ENCODE results near the gene MS4A18. TPM values are rescaled to one million over a fixed set of nuclear protein-coding genes. Genes with fewer than 3 reads are reported as not detected.
"Not testable (repeated sequence)": the region's sequence is repeated elsewhere in the genome, so short reads cannot be mapped to it uniquely, and the experiment has no call there.

MS4A18 gene
- total and polyA plus RNA-seq, 4 experiments from 2014 or later, result not detected

GRCh38 chr11:60758671-60759070 is 34.2 kb downstream of the MS4A18 start:
- H3K27ac Mint-ChIP-seq; H3K4me3 ChIP-seq (ENCODE audit: low read length in 2 of 2); intact Hi-C loops (cut with micrococcal nuclease); H3K4me3 Mint-ChIP-seq; H3K27ac ChIP-seq (ENCODE audit: low read depth, low read length); H3K9me3 ChIP-seq (ENCODE audit: control insufficient read depth in 1 of 2, low read length in 2 of 2); POLR2A ChIA-PET (ENCODE audit: partially characterized antibody); H3K9me3 Mint-ChIP-seq; H3K4me1 Mint-ChIP-seq; H3K36me3 ChIP-seq (ENCODE audit: insufficient read depth, low read length); H3K27me3 ChIP-seq (ENCODE audit: insufficient read depth, low read length); H3K36me3 Mint-ChIP-seq; CTCF ChIA-PET (ENCODE audit: partially characterized antibody); H3K4me1 ChIP-seq (ENCODE audit: insufficient read depth, low read length); DNase-seq: not testable (repeated sequence)
- H3K27me3 Mint-ChIP-seq, result peaks cover 25 to 44% of the 10 kb centered on the region in 2 donors

GRCh38 chr11:60759438-60760225 is 35.1 kb downstream of the MS4A18 start:
- CTCF ChIA-PET (ENCODE audit: partially characterized antibody); H3K27me3 ChIP-seq (ENCODE audit: insufficient read depth, low read length); H3K36me3 Mint-ChIP-seq; H3K4me1 Mint-ChIP-seq; DNase-seq; intact Hi-C loops (cut with micrococcal nuclease); POLR2A ChIA-PET (ENCODE audit: partially characterized antibody); H3K4me1 ChIP-seq (ENCODE audit: insufficient read depth, low read length); H3K9me3 Mint-ChIP-seq; H3K27ac Mint-ChIP-seq; H3K27ac ChIP-seq (ENCODE audit: low read depth, low read length); H3K36me3 ChIP-seq (ENCODE audit: insufficient read depth, low read length); H3K9me3 ChIP-seq (ENCODE audit: control insufficient read depth in 1 of 2, low read length in 2 of 2); H3K4me3 Mint-ChIP-seq; H3K4me3 ChIP-seq (ENCODE audit: low read length in 2 of 2): not testable (repeated sequence)
- peaks cover 35 to 54% of the 10 kb centered on the region in 2 donors for H3K27me3 Mint-ChIP-seq

GRCh38 chr11:60761436-60762190 is 37.1 kb downstream of the MS4A18 start:
- Mint-ChIP-seq H3K27me3 (peaks cover 37 to 59% of the 10 kb centered on the region in 2 donors), H3K27ac (no peak overlapping the region), H3K36me3 (no peaks in the 10 kb centered on the region), H3K4me3 (no peak overlapping the region), H3K4me1 (peaks cover 0 to 2% (median 0%) of the 10 kb centered on the region in 4 donors), H3K9me3 (no peaks in the 10 kb centered on the region)
- no peaks in the 10 kb centered on the region for H3K27me3 ChIP-seq (ENCODE audit: insufficient read depth, low read length)
- H3K9me3 ChIP-seq (ENCODE audit: control insufficient read depth in 1 of 2, low read length in 2 of 2), result no peaks in the 10 kb centered on the region
- CTCF ChIA-PET (ENCODE audit: partially characterized antibody), result interaction anchor here (2.4 kb wide), 1 partner anchor 14 kb away, joined by 24 read pairs; no protein-coding TSS in a partner anchor
- POLR2A ChIA-PET (ENCODE audit: partially characterized antibody), result no interaction called here
- H3K4me3 ChIP-seq (ENCODE audit: low read length in 2 of 2), result no peak overlapping the region
- intact Hi-C loops (cut with micrococcal nuclease), result no loop called here
- no peaks in the 10 kb centered on the region for H3K36me3 ChIP-seq (ENCODE audit: insufficient read depth, low read length)
- H3K4me1 ChIP-seq (ENCODE audit: insufficient read depth, low read length), result no peaks in the 10 kb centered on the region
- no peak for DNase-seq
- H3K27ac ChIP-seq (ENCODE audit: low read depth, low read length), result no peak overlapping the region

DNA sequence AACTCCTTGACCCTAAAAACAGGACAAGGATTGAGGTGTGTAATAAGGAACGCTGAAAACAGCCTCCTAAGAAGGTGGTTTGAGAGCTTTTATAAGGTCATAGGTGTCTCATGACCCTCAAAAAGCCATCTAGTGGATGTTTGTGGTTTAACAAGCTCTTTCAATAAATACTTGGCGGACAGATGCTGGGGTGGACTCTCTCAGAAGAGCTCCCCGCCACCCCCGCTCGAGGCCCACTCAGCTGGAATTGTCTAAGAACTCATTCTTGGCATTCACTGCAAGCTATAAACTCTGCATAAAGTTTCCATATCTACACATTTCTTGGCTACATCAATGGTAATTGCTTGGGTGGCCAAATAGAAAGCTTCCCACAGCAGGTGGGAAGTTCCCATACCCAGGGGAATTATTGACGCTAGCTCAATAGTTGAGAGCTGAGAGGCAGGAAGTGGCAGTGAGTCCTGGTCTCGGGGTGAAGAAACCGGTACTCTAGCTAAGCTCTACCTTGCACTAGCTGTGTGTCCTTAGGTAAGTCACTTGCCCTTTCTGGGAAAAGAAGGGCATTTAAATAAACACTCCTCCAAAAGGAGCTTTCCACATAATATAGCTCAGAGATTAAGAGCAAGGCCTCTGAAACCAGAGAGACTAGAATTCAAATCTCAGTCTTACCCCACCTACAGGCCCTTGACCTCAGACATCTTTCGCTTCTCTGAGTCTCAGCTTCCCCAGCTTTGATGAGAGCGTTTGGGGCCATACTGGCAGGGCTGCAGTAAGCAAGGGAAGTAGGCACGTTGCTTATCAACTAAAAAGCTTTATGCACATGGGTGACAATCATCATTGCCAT is 38.6 kb downstream of the MS4A18 start:
- Histone ChIP-seq H3K27ac (ENCODE audit: low read depth, low read length) (no peak overlapping the region), H3K4me3 (ENCODE audit: low read length in 2 of 2) (no peak overlapping the region)
- POLR2A ChIA-PET (ENCODE audit: partially characterized antibody), result no interaction called here

DNA sequence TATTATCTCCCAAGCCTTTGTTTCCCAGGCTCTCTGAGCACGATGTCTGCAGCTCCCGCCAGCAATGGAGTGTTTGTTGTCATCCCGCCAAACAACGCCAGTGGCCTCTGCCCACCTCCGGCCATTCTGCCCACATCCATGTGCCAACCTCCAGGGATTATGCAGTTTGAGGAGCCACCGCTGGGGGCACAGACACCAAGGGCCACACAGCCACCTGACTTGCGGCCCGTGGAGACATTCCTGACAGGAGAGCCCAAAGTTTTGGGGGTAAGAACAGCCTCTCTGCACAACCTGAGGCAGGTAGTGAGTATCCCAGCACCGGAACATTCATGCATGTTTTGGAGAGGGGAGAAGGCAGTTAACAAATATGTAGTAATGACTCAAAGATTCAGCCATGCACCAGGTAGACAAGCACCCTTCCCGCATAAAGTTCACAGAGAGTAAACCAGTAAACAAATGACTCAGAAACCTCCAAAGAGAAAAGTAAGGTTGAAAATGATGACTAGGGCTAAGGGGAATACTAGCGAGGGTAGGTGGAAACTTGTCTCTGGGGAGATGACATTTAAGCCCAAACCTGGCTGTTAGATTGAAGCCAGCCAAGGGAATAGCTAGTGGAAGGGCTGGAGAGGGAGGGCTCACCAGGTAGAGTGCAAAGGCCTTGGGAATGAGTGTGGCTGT is 39.3 kb downstream of the MS4A18 start:
- Histone ChIP-seq H3K27me3 (ENCODE audit: insufficient read depth, low read length) (no peaks in the 10 kb centered on the region), H3K9me3 (ENCODE audit: control insufficient read depth in 1 of 2, low read length in 2 of 2) (no peaks in the 10 kb centered on the region), H3K4me1 (ENCODE audit: insufficient read depth, low read length) (no peaks in the 10 kb centered on the region), H3K27ac (ENCODE audit: low read depth, low read length) (no peak overlapping the region), H3K36me3 (ENCODE audit: insufficient read depth, low read length) (no peaks in the 10 kb centered on the region), H3K4me3 (ENCODE audit: low read length in 2 of 2) (no peak overlapping the region)
- H3K9me3 Mint-ChIP-seq, result no peaks in the 10 kb centered on the region
- peaks cover 0 to 2% (median 0%) of the 10 kb centered on the region in 4 donors for H3K4me1 Mint-ChIP-seq
- H3K4me3 Mint-ChIP-seq, result no peak overlapping the region
- intact Hi-C loops (cut with micrococcal nuclease), result no loop called here
- ChIA-PET POLR2A (ENCODE audit: partially characterized antibody) (no interaction called here), CTCF (ENCODE audit: partially characterized antibody) (interaction anchor here (1.6 to 2.4 kb wide), 2 partner anchors 12 kb away, joined by 15 to 24 read pairs; no protein-coding TSS in a partner anchor)
- H3K27ac Mint-ChIP-seq, result peak overlapping the region in 1 of 7 donors; percentile 23
- no peak for DNase-seq
- no peaks in the 10 kb centered on the region for H3K36me3 Mint-ChIP-seq
- H3K27me3 Mint-ChIP-seq, result peaks cover 38 to 57% of the 10 kb centered on the region in 2 donors

More for the DNA sequence above, 38.6 kb downstream of the MS4A18 start:
- Mint-ChIP-seq H3K27ac (no peak overlapping the region), H3K27me3 (peaks cover 38 to 60% of the 10 kb centered on the region in 2 donors), H3K4me1 (peaks cover 0 to 2% (median 0%) of the 10 kb centered on the region in 4 donors), H3K9me3 (no peaks in the 10 kb centered on the region), H3K4me3 (no peak overlapping the region), H3K36me3 (no peaks in the 10 kb centered on the region)
- H3K4me1 ChIP-seq (ENCODE audit: insufficient read depth, low read length), result no peaks in the 10 kb centered on the region
- no peaks in the 10 kb centered on the region for H3K36me3 ChIP-seq (ENCODE audit: insufficient read depth, low read length)
- no peaks in the 10 kb centered on the region for H3K9me3 ChIP-seq (ENCODE audit: control insufficient read depth in 1 of 2, low read length in 2 of 2)
- H3K27me3 ChIP-seq (ENCODE audit: insufficient read depth, low read length), result no peaks in the 10 kb centered on the region
- CTCF ChIA-PET (ENCODE audit: partially characterized antibody), result interaction anchor here (2.4 kb wide), 1 partner anchor 13 kb away, joined by 24 read pairs; no protein-coding TSS in a partner anchor
- DNase-seq, result no peak
- intact Hi-C loops (cut with micrococcal nuclease), result no loop called here

GRCh38 chr11:60764879-60765278 is 40.4 kb downstream of the MS4A18 start:
- no peaks in the 10 kb centered on the region for H3K36me3 Mint-ChIP-seq
- Histone ChIP-seq H3K27me3 (ENCODE audit: insufficient read depth, low read length) (no peaks in the 10 kb centered on the region), H3K9me3 (ENCODE audit: control insufficient read depth in 1 of 2, low read length in 2 of 2) (no peaks in the 10 kb centered on the region), H3K36me3 (ENCODE audit: insufficient read depth, low read length) (no peaks in the 10 kb centered on the region), H3K27ac (ENCODE audit: low read depth, low read length) (no peak overlapping the region), H3K4me3 (ENCODE audit: low read length in 2 of 2) (no peak overlapping the region), H3K4me1 (ENCODE audit: insufficient read depth, low read length) (no peaks in the 10 kb centered on the region)
- H3K4me3 Mint-ChIP-seq, result no peak overlapping the region
- H3K9me3 Mint-ChIP-seq, result no peaks in the 10 kb centered on the region
- H3K27me3 Mint-ChIP-seq, result peaks cover 27 to 57% of the 10 kb centered on the region in 2 donors
- CTCF ChIA-PET (ENCODE audit: partially characterized antibody), result interaction anchor here (0.9 to 1.6 kb wide), 4 partner anchors 8 to 24 kb away, joined by 3 to 15 read pairs (median 4); partner anchors contain the start of gene MS4A15
- POLR2A ChIA-PET (ENCODE audit: partially characterized antibody), result no interaction called here
- no peak overlapping the region for H3K27ac Mint-ChIP-seq
- H3K4me1 Mint-ChIP-seq, result peaks cover 0 to 2% (median 0%) of the 10 kb centered on the region in 4 donors
- intact Hi-C loops (cut with micrococcal nuclease), result no loop called here
- DNase-seq, result no peak
